ENCODE data around the gene MAFG.

The MAFG gene

GRCh38 chr17:81935709-81936084 lies 8.2 kb upstream of the MAFG start:
- FAIRE-seq, result no peak

GRCh38 chr17:81934850-81935708 lies 7.5 kb upstream of the MAFG start:
- no peak for FAIRE-seq

- FAIRE-seq, result no peak
Measured at GRCh38 chr17:81934098-81934757, 6.7 kb upstream of the MAFG start.

GRCh38 chr17:81933178-81933699 lies 5.7 kb upstream of the MAFG start:
- FAIRE-seq, result no peak

- FAIRE-seq, result no peak
Measured at GRCh38 chr17:81932333-81932983, 4.9 kb upstream of the MAFG start.

GRCh38 chr17:81931557-81932332 lies 4.2 kb upstream of the MAFG start:
- FAIRE-seq, result no peak

- FAIRE-seq, result no peak
Measured at GRCh38 chr17:81931189-81931556, 3.6 kb upstream of the MAFG start.

GRCh38 chr17:81930142-81931125 lies 2.9 kb upstream of the MAFG start:
- no peak for FAIRE-seq

- FAIRE-seq, result no peak
Measured at GRCh38 chr17:81929253-81930141, 2.0 kb upstream of the MAFG start.

GRCh38 chr17:81928544-81929252 lies 1.2 kb upstream of the MAFG start:
- FAIRE-seq, result no peak

GRCh38 chr17:81927152-81927652 lies 333 bp downstream of the MAFG start:
- no peak for FAIRE-seq

GRCh38 chr17:81926451-81927151 lies 934 bp downstream of the MAFG start:
- FAIRE-seq, result no peak

GRCh38 chr17:81925860-81926450 lies 1.6 kb downstream of the MAFG start:
- FAIRE-seq, result no peak

- no peak for FAIRE-seq
Measured at GRCh38 chr17:81924557-81925532, 2.7 kb downstream of the MAFG start.

- FAIRE-seq, result no peak
Measured at GRCh38 chr17:81923302-81924260, 4.0 kb downstream of the MAFG start.
